GM12873 (cell line): ENCODE results near the gene HIVEP1.

ENCODE experiments used
- TF ChIP-seq, protein P1 (sequence below): IDR thresholded peaks from 2 replicates; pipeline ENCODE4 v1.5.1; 2012; ENCODE audit warnings: low read depth, mild to moderate bottlenecking, moderate library complexity, low read length, control low read depth; ENCODE audit not compliant: insufficient read depth; ENCODE audit errors: missing control alignments

HIVEP1 gene

DNA sequence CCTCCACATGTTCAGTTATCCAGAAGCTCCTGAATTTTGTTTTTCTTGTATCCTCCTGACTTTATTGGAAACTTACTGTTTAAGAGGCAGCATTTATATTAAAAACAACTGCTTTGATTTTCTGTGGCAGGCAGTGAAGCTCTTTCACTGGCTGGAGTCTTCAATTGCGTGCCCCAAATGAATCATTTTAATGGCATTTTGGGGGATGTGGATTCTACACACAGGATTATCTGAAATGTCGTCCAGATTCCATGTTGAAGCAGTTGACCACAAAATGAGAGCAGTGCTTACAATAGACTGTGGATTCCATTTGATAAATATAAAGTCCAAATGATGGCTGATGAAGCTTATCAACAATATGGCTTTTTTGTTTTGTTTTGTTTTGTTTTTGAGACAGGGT lies 41.0 kb upstream of the HIVEP1 start:
- TF ChIP-seq, protein P1, sequence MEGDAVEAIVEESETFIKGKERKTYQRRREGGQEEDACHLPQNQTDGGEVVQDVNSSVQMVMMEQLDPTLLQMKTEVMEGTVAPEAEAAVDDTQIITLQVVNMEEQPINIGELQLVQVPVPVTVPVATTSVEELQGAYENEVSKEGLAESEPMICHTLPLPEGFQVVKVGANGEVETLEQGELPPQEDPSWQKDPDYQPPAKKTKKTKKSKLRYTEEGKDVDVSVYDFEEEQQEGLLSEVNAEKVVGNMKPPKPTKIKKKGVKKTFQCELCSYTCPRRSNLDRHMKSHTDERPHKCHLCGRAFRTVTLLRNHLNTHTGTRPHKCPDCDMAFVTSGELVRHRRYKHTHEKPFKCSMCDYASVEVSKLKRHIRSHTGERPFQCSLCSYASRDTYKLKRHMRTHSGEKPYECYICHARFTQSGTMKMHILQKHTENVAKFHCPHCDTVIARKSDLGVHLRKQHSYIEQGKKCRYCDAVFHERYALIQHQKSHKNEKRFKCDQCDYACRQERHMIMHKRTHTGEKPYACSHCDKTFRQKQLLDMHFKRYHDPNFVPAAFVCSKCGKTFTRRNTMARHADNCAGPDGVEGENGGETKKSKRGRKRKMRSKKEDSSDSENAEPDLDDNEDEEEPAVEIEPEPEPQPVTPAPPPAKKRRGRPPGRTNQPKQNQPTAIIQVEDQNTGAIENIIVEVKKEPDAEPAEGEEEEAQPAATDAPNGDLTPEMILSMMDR = no peak

DNA sequence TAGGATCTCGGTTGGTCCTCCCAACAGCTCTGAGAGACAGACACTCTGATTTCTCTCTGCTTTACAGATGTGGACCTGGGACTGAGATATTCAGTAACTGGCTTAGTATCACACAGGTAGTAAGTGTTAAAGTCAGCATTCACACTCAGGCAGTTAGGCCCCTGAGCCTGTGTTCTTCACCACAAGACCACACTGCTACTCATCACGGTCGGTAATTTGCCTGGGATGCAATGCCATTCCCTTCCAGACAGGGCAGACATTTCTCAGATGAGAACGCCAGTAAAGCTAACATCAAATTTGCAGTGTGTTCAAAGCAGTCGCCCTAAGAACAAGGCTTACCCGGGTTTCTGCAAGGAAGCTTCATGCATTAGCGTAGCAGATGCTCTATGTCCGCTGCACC lies 39.8 kb upstream of the HIVEP1 start:
- TF ChIP-seq, protein P1 = no peak

DNA sequence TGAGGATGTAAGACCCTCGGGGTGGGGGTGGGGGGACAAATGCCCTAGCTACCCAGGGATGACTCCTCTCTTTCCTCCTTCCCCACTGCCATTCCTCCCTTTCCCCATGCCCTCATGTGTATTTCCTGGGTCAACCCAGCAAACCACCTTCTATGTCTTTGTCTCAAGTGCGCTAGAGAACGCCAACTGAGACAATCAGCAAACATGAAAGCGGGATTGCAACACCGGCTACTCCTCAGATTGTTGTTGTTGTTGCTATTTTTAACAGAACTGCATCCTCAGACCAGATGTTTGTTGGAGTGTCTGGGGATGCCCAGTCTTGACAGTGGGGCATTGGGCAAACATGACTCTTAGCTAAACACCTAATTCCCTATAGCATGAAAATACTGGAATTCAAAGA lies 39.3 kb upstream of the HIVEP1 start:
- TF ChIP-seq, protein P1 = no peak

- TF ChIP-seq, protein P1 = no peak
Observed at GRCh38 chr6:11973238-11973637, 38.9 kb upstream of the HIVEP1 start.

GRCh38 chr6:11974089-11974488 lies 38.0 kb upstream of the HIVEP1 start:
- TF ChIP-seq, protein P1 = no peak

- TF ChIP-seq, protein P1 = no peak
Observed at GRCh38 chr6:11975353-11975977, 36.6 kb upstream of the HIVEP1 start.

DNA sequence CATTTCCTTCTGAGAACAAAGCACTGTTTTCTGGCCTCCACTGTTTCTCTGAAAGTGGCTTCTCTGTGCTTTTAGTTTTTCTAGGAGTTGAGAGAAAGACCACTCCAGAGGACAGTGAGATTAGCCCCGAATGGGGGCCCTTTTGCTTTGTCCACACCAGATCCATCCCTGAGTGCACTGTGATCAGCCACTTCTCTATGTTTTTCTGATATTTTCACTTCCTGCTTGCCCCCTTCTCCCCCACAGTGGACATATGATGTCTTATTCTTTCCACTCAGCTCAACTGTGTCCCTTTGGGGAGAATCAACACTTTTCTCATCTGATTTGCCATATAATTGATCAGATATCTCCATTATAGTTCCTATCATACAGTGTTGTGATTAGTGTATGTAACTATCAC lies 35.6 kb upstream of the HIVEP1 start:
- TF ChIP-seq, protein P1 = no peak
